ENCODE results near the gene PLET1.
A peak's percentile ranks its signal among the peaks of the same experiment; 100 is the strongest.

Gene PLET1

GRCh38 chr11:112219476-112220232 lies 41.0 kb downstream of the PLET1 start:
- Histone ChIP-seq H3K27ac (replicated peaks) (no peak overlapping the region), H3K27me3 (ENCODE audit: insufficient read depth, poor library complexity, severe bottlenecking) (no peaks in the 10 kb centered on the region), H3K4me3 (replicated peaks; ENCODE audit: insufficient read depth, low read length) (no peak overlapping the region)
- DNase-seq (ENCODE audit: low read depth in 1 of 2, low spot score in 1 of 2), result peak; percentile 45 to 62
- TF ChIP-seq SPI1 (IDR thresholded peaks at IDR 0.05; ENCODE audit: borderline replicate concordance, low read depth) (no peak), REST (IDR thresholded peaks at IDR 0.05; ENCODE audit: insufficient replicate concordance, low read depth) (no peak), GABPA (IDR thresholded peaks at IDR 0.05; ENCODE audit: low read depth) (no peak), CTCF (IDR thresholded peaks at IDR 0.05; ENCODE audit: insufficient read depth, low read length) (peak; percentile 68)

GRCh38 chr11:112216561-112217105 lies 44.0 kb downstream of the PLET1 start:
- Histone ChIP-seq H3K27ac (replicated peaks) (no peak overlapping the region), H3K4me3 (replicated peaks; ENCODE audit: insufficient read depth, low read length) (no peak overlapping the region), H3K27me3 (ENCODE audit: insufficient read depth, poor library complexity, severe bottlenecking) (no peaks in the 10 kb centered on the region)
- TF ChIP-seq REST (IDR thresholded peaks at IDR 0.05; ENCODE audit: insufficient replicate concordance, low read depth) (no peak), CTCF (IDR thresholded peaks at IDR 0.05; ENCODE audit: insufficient read depth, low read length) (no peak), POLR2AphosphoS5 (IDR thresholded peaks at IDR 0.05; ENCODE audit: low read depth) (no peak), SPI1 (IDR thresholded peaks at IDR 0.05; ENCODE audit: borderline replicate concordance, low read depth) (no peak), GABPA (IDR thresholded peaks at IDR 0.05; ENCODE audit: low read depth) (no peak)
- no peak for DNase-seq (ENCODE audit: low read depth in 1 of 2, low spot score in 1 of 2)

GRCh38 chr11:112215621-112216020 lies 45.0 kb downstream of the PLET1 start:
- DNase-seq (ENCODE audit: low read depth in 1 of 2, low spot score in 1 of 2), result no peak
- H3K27ac ChIP-seq (replicated peaks), result no peak overlapping the region
- H3K4me3 ChIP-seq (replicated peaks; ENCODE audit: insufficient read depth, low read length), result no peak overlapping the region
- TF ChIP-seq POLR2AphosphoS5 (IDR thresholded peaks at IDR 0.05; ENCODE audit: low read depth) (no peak), SPI1 (IDR thresholded peaks at IDR 0.05; ENCODE audit: borderline replicate concordance, low read depth) (no peak)
- no peaks in the 10 kb centered on the region for H3K27me3 ChIP-seq (ENCODE audit: insufficient read depth, poor library complexity, severe bottlenecking)

- no peaks in the 10 kb centered on the region for H3K27me3 ChIP-seq (ENCODE audit: insufficient read depth, poor library complexity, severe bottlenecking)
- H3K27ac ChIP-seq (replicated peaks), result no peak overlapping the region
- DNase-seq (ENCODE audit: low read depth in 1 of 2, low spot score in 1 of 2), result no peak
- TF ChIP-seq SPI1 (IDR thresholded peaks at IDR 0.05; ENCODE audit: borderline replicate concordance, low read depth), result no peak
- no peak for TF ChIP-seq REST (IDR thresholded peaks at IDR 0.05; ENCODE audit: insufficient replicate concordance, low read depth)
- no peak for TF ChIP-seq CTCF (IDR thresholded peaks at IDR 0.05; ENCODE audit: insufficient read depth, low read length)
- TF ChIP-seq POLR2AphosphoS5 (IDR thresholded peaks at IDR 0.05; ENCODE audit: low read depth), result no peak
- TF ChIP-seq GABPA (IDR thresholded peaks at IDR 0.05; ENCODE audit: low read depth), result no peak
- H3K4me3 ChIP-seq (replicated peaks; ENCODE audit: insufficient read depth, low read length), result no peak overlapping the region
Measured at GRCh38 chr11:112213753-112214152, 46.9 kb downstream of the PLET1 start.

All from HL-60 (cell line).